C4-2B (cell line): ENCODE data around the gene SYNJ2BP.

Experiments used
- H3K27ac ChIP-seq: fragments of 450-650 bp; 2 replicates; pipeline ENCODE4 v1.5.1; 2017
- CTCF ChIP-seq: fragments of 450-650 bp; conservative IDR thresholded peaks from 2 replicates; pipeline ENCODE4 v1.5.1; 2017; ENCODE audit warnings: mild to moderate bottlenecking
- ZFX ChIP-seq: fragments of 450-650 bp; IDR thresholded peaks from 2 replicates; pipeline ENCODE4 v1.6.1; 2017

SYNJ2BP gene

GRCh38 chr14:70398706-70399431 is 18.0 kb downstream of the SYNJ2BP start:
- H3K27ac ChIP-seq, result no peak overlapping the region
- TF ChIP-seq ZFX, result no peak
- TF ChIP-seq CTCF, result no peak

GRCh38 chr14:70398280-70398679 is 18.6 kb downstream of the SYNJ2BP start:
- H3K27ac ChIP-seq, result no peak overlapping the region
- no peak for TF ChIP-seq ZFX
- no peak for TF ChIP-seq CTCF

- no peak overlapping the region for H3K27ac ChIP-seq
- TF ChIP-seq ZFX (no peak), CTCF (no peak)
Measured at GRCh38 chr14:70397746-70398145, 19.1 kb downstream of the SYNJ2BP start.

GRCh38 chr14:70394674-70395306 is 22.1 kb downstream of the SYNJ2BP start:
- TF ChIP-seq CTCF (no peak), ZFX (no peak)
- no peak overlapping the region for H3K27ac ChIP-seq

- no peak for TF ChIP-seq CTCF
- no peak overlapping the region for H3K27ac ChIP-seq
Measured at GRCh38 chr14:70392676-70393075, 24.2 kb downstream of the SYNJ2BP start.

- TF ChIP-seq ZFX (no peak), CTCF (no peak)
- no peak overlapping the region for H3K27ac ChIP-seq
Measured at GRCh38 chr14:70391493-70392391, 25.1 kb downstream of the SYNJ2BP start.

- TF ChIP-seq CTCF, result no peak
- TF ChIP-seq ZFX, result no peak
- no peak overlapping the region for H3K27ac ChIP-seq
Measured at GRCh38 chr14:70382536-70382935, 34.4 kb downstream of the SYNJ2BP start.
